SK-N-SH treated with all-trans-retinoic acid at 6 μM for 48 hours (cell line): ENCODE measurements around the gene TAF13.

ENCODE experiments used
- ARNTL ChIP-seq: fragments of 450-650 bp; formaldehyde crosslinking; IDR thresholded peaks from 2 replicates; pipeline ENCODE4 v1.5.0; 2020; ENCODE audit warnings: low read depth, mild to moderate bottlenecking, moderate library complexity, borderline replicate concordance
- PATZ1 ChIP-seq: fragments of 250-450 bp; sonication (Bioruptor Pico); IDR thresholded peaks from 2 replicates; pipeline ENCODE4 v1.8.0; 2020; ENCODE audit warnings: mild to moderate bottlenecking, moderate library complexity, borderline replicate concordance
- PPARA ChIP-seq: fragments of 250-450 bp; sonication (Bioruptor Pico); IDR thresholded peaks from 2 replicates; pipeline ENCODE4 v1.5.0; 2020; ENCODE audit warnings: mild to moderate bottlenecking, borderline replicate concordance
- RARB ChIP-seq: fragments of 250-450 bp; sonication (Bioruptor Pico); IDR thresholded peaks from 2 replicates; pipeline ENCODE4 v1.8.0; 2021; ENCODE audit warnings: mild to moderate bottlenecking, moderate library complexity
- SNAI2 ChIP-seq: fragments of 250-450 bp; sonication (Bioruptor Pico); IDR thresholded peaks from 2 replicates; pipeline ENCODE4 v1.5.0; 2020; ENCODE audit warnings: mild to moderate bottlenecking, moderate library complexity
- ZC3H10 ChIP-seq: fragments of 250-450 bp; sonication (Bioruptor Pico); IDR thresholded peaks from 2 replicates; pipeline ENCODE4 v1.5.1; 2021; ENCODE audit warnings: mild to moderate bottlenecking, moderate library complexity
- ZFP3 ChIP-seq: fragments of 250-450 bp; sonication (Bioruptor Pico); IDR thresholded peaks from 2 replicates; pipeline ENCODE4 v1.5.0; 2020; ENCODE audit warnings: mild to moderate bottlenecking, moderate library complexity
- ZFP30 ChIP-seq: fragments of 450-650 bp; formaldehyde crosslinking; IDR thresholded peaks from 2 replicates; pipeline ENCODE4 v1.5.0; 2022; ENCODE audit warnings: mild to moderate bottlenecking, moderate library complexity
- ZNF565 ChIP-seq: fragments of 450-650 bp; formaldehyde crosslinking; conservative IDR thresholded peaks from 2 replicates; pipeline ENCODE4 v1.5.0; 2020; ENCODE audit warnings: low read depth, mild to moderate bottlenecking, moderate library complexity
- ZNF70 ChIP-seq: fragments of 450-650 bp; formaldehyde crosslinking; IDR thresholded peaks from 2 replicates; pipeline ENCODE4 v1.5.0; 2020; ENCODE audit warnings: mild to moderate bottlenecking, moderate library complexity
- TF ChIP-seq, protein P1 (sequence below): fragments of 250-450 bp; sonication (Bioruptor Pico); IDR thresholded peaks from 2 replicates; pipeline ENCODE4 v1.5.1; 2020; ENCODE audit warnings: low read depth, mild to moderate bottlenecking, moderate library complexity

DNA sequence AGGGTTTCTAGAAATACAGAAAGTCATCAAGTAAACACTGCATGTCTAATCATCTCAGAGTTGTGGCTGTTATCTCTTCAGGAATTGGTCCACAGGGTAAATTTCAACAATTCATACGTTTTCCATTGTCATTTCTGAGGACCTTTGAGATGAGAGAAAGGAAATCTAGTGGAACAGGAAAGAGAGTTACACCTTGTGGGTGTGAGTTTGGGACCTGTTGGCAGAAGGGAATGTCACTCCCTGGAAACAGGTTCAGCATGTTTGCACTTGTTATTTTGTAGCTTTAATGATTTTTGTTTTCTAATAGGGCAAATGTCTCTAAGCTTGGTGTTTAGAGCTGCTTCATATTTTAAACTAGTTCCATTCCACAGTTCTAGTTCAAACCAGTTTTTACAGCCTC is 20.3 kb upstream of the TAF13 start:
- TF ChIP-seq ZFP3 (no peak), ZNF70 (CRISPR knock-in tag) (no peak), ZC3H10 (CRISPR knock-in tag) (no peak), SNAI2 (CRISPR knock-in tag) (no peak), PATZ1 (no peak), ZNF565 (no peak), PPARA (no peak), RARB (CRISPR knock-in tag) (no peak), ZFP30 (CRISPR knock-in tag) (no peak), ARNTL (no peak)
- TF ChIP-seq, protein P1, sequence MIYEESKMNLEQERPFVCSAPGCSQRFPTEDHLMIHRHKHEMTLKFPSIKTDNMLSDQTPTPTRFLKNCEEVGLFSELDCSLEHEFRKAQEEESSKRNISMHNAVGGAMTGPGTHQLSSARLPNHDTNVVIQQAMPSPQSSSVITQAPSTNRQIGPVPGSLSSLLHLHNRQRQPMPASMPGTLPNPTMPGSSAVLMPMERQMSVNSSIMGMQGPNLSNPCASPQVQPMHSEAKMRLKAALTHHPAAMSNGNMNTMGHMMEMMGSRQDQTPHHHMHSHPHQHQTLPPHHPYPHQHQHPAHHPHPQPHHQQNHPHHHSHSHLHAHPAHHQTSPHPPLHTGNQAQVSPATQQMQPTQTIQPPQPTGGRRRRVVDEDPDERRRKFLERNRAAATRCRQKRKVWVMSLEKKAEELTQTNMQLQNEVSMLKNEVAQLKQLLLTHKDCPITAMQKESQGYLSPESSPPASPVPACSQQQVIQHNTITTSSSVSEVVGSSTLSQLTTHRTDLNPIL (CRISPR knock-in tag), result no peak
